WTC11 (cell line): ENCODE measurements around the gene SH3BP2. TPM values are rescaled to one million over a fixed set of nuclear protein-coding genes. Genes with fewer than 3 reads are reported as not detected.

Experiments used
- ATAC-seq: fragments of 200-7000 bp; cut with Tn5 transposase; 2 replicates; pipeline ENCODE4 v1.10.0; 2021; ENCODE audit warnings: mild to moderate bottlenecking, moderate library complexity
- CTCF ChIA-PET: fragments of 300-600 bp; sonication (Branson Sonifier 250); formaldehyde crosslinking; loops from one replicate; lab custom pipeline; 2021; ENCODE audit warnings: antibody characterized with exemption; lab: Charles Lee
- POLR2A ChIA-PET: fragments of 350-600 bp; sonication (Branson Sonifier 250); formaldehyde crosslinking; loops from one replicate; lab custom pipeline; 2021; ENCODE audit warnings: antibody characterized with exemption; lab: Charles Lee
- DNase-seq: peaks from one replicate; pipeline ENCODE4 v3.0.0; 2021; ENCODE audit warnings: low spot score
- H3K27ac Mint-ChIP-seq: 2 replicates; pipeline ENCODE4 v1.8.0; 2021; ENCODE audit warnings: mixed read lengths
- H3K27me3 Mint-ChIP-seq: 2 replicates; pipeline ENCODE4 v1.8.0; 2021; ENCODE audit warnings: low read depth, mild to moderate bottlenecking, moderate library complexity, mixed read lengths
- H3K36me3 Mint-ChIP-seq: 2 replicates; pipeline ENCODE4 v1.8.0; 2021; ENCODE audit warnings: mixed read lengths
- H3K4me1 Mint-ChIP-seq: 2 replicates; pipeline ENCODE4 v1.8.0; 2022; ENCODE audit warnings: mixed read lengths
- H3K4me3 Mint-ChIP-seq: 2 replicates; pipeline ENCODE4 v1.8.0; 2021; ENCODE audit warnings: mild to moderate bottlenecking, moderate library complexity, mixed read lengths
- H3K9me3 Mint-ChIP-seq: 2 replicates; pipeline ENCODE4 v1.8.0; 2021; ENCODE audit warnings: mixed read lengths
- CREM ChIP-seq: sonication (generic); formaldehyde crosslinking; IDR thresholded peaks from 2 replicates; pipeline ENCODE4 v1.8.1; 2022; ENCODE audit warnings: mild to moderate bottlenecking, missing genetic modification reagents, moderate library complexity
- ETV6 ChIP-seq: sonication (generic); formaldehyde crosslinking; IDR thresholded peaks from 2 replicates; pipeline ENCODE4 v1.8.1; 2022; ENCODE audit warnings: mild to moderate bottlenecking, missing genetic modification reagents
- FOXP1 ChIP-seq: sonication (generic); formaldehyde crosslinking; IDR thresholded peaks from 2 replicates; pipeline ENCODE4 v1.8.0; 2022; ENCODE audit warnings: missing genetic modification reagents, mild to moderate bottlenecking, moderate library complexity, borderline replicate concordance
- GABPB1 ChIP-seq: sonication (generic); formaldehyde crosslinking; IDR thresholded peaks from 2 replicates; pipeline ENCODE4 v1.8.1; 2023; ENCODE audit warnings: mild to moderate bottlenecking, missing genetic modification reagents
- SMAD3 ChIP-seq: sonication (generic); formaldehyde crosslinking; IDR thresholded peaks from 2 replicates; pipeline ENCODE4 v1.8.0; 2022; ENCODE audit warnings: missing genetic modification reagents, mild to moderate bottlenecking, borderline replicate concordance
- SMAD4 ChIP-seq: sonication (generic); formaldehyde crosslinking; IDR thresholded peaks from 2 replicates; pipeline ENCODE4 v1.8.0; 2022; ENCODE audit warnings: mild to moderate bottlenecking, missing genetic modification reagents
- TCF7 ChIP-seq: sonication (generic); formaldehyde crosslinking; IDR thresholded peaks from 2 replicates; pipeline ENCODE4 v1.8.0; 2022; ENCODE audit warnings: mild to moderate bottlenecking, low read depth, missing genetic modification reagents, moderate library complexity
- ZNF121 ChIP-seq: sonication (generic); formaldehyde crosslinking; IDR thresholded peaks from 2 replicates; pipeline ENCODE4 v1.8.0; 2023; ENCODE audit warnings: missing genetic modification reagents
- ZNF317 ChIP-seq: sonication (generic); formaldehyde crosslinking; IDR thresholded peaks from 2 replicates; pipeline ENCODE4 v1.8.1; 2023; ENCODE audit warnings: low read depth, mild to moderate bottlenecking, moderate library complexity, missing genetic modification reagents, borderline replicate concordance
- total RNA-seq: library from RNA; stranded (reverse); gene quantifications from 3 replicates; pipeline ENCODE4 v1.2.3, GENCODE V29; 2021
- TF ChIP-seq, protein P1 (sequence below): sonication (generic); formaldehyde crosslinking; IDR thresholded peaks from 2 replicates; pipeline ENCODE4 v1.8.0; 2022; ENCODE audit warnings: missing genetic modification reagents
- TF ChIP-seq, protein P2 (sequence below): sonication (generic); formaldehyde crosslinking; IDR thresholded peaks from 2 replicates; pipeline ENCODE4 v1.8.1; 2023; ENCODE audit warnings: mild to moderate bottlenecking, missing genetic modification reagents
- TF ChIP-seq, protein P3 (sequence below): sonication (generic); formaldehyde crosslinking; IDR thresholded peaks from 2 replicates; pipeline ENCODE4 v1.8.1; 2022; ENCODE audit warnings: missing genetic modification reagents, borderline replicate concordance
- TF ChIP-seq, protein P4 (sequence below): sonication (generic); formaldehyde crosslinking; IDR thresholded peaks from 2 replicates; pipeline ENCODE4 v1.8.0; 2022; ENCODE audit warnings: mild to moderate bottlenecking, missing genetic modification reagents
- TF ChIP-seq, protein P5 (sequence below): sonication (generic); formaldehyde crosslinking; IDR thresholded peaks from 2 replicates; pipeline ENCODE4 v1.8.1; 2023; ENCODE audit warnings: mild to moderate bottlenecking, missing genetic modification reagents, moderate library complexity
- TF ChIP-seq, protein P6 (sequence below): fragments of 250-450 bp; sonication (Bioruptor Pico); IDR thresholded peaks from 2 replicates; pipeline ENCODE4 v1.9.0; 2021; ENCODE audit warnings: mild to moderate bottlenecking, borderline replicate concordance

SH3BP2 gene
- total RNA-seq, 1 experiment from 2014 or later: 49.1 TPM

DNA sequence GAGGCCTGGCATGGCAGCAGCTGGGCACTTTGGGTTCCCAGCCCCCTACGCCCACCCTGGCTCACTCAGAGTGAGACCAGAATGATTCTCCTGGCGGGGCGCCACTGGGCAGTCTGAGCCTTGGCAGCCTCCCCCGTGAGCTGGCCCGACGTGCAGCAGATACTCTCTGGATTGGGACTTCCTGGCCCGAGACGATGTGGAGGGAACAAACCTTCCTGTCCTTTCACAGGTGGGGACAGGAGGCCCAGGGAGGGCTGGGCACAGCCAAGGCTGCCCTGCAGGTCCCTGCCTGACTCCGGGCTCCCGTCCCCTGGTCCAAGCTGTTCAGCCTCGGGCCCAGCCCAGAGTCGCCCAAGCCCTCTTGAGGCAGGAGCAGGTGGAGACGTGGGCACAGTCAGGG, 32.9 kb downstream of the SH3BP2 start (continued):
- TF ChIP-seq, protein P1, sequence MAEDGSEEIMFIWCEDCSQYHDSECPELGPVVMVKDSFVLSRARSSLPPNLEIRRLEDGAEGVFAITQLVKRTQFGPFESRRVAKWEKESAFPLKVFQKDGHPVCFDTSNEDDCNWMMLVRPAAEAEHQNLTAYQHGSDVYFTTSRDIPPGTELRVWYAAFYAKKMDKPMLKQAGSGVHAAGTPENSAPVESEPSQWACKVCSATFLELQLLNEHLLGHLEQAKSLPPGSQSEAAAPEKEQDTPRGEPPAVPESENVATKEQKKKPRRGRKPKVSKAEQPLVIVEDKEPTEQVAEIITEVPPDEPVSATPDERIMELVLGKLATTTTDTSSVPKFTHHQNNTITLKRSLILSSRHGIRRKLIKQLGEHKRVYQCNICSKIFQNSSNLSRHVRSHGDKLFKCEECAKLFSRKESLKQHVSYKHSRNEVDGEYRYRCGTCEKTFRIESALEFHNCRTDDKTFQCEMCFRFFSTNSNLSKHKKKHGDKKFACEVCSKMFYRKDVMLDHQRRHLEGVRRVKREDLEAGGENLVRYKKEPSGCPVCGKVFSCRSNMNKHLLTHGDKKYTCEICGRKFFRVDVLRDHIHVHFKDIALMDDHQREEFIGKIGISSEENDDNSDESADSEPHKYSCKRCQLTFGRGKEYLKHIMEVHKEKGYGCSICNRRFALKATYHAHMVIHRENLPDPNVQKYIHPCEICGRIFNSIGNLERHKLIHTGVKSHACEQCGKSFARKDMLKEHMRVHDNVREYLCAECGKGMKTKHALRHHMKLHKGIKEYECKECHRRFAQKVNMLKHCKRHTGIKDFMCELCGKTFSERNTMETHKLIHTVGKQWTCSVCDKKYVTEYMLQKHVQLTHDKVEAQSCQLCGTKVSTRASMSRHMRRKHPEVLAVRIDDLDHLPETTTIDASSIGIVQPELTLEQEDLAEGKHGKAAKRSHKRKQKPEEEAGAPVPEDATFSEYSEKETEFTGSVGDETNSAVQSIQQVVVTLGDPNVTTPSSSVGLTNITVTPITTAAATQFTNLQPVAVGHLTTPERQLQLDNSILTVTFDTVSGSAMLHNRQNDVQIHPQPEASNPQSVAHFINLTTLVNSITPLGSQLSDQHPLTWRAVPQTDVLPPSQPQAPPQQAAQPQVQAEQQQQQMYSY (CRISPR knock-in tag): no peak
- TF ChIP-seq TCF7 (CRISPR knock-in tag): no peak

DNA sequence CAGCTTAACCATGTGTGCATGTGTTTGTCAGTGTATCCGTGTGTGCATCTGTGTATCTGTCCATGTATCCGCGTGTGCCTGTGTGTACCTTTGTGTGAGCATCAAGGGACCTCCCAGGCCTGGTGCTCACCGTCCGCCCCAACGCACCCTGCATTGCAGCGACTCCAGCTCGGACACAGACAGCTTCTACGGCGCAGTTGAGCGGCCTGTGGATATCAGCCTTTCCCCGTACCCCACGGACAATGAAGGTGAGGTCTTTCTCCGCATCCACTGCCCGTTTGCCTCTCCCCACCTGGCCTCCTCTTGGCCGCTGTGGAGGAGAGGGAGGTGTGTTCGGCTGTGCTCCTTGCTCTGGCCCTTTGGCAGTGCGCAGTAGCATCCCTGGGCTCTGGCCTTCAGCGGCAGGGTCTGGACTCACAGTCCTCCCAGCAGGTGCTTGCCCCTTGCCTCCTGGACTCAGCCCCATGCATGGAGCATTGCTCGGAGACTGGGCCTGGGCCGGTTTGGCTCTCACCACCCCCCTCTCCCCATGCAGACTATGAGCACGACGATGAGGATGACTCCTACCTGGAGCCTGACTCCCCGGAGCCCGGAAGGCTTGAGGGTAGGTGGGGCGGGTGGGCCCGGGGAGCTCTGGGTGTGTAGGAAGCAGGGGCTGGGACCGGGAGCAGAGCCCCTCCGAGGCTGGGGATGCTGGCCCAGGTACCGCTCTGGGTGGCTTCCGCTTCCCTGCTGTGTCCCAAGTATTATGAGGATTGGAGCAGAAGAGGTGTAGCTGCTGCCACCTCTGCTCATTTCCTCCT, 34.4 kb downstream of the SH3BP2 start:
- Mint-ChIP-seq H3K9me3 (no peaks in the 10 kb centered on the region; the same call in 1 of the 2 replicates), H3K36me3 (peaks cover 38% of the 10 kb centered on the region), H3K4me3 (no peak overlapping the region), H3K27ac (peak overlapping the region; percentile 28), H3K4me1 (no peaks in the 10 kb centered on the region), H3K27me3 (no peaks in the 10 kb centered on the region)
- TF ChIP-seq ZNF121 (CRISPR knock-in tag) (no peak), SMAD4 (CRISPR knock-in tag) (no peak), FOXP1 (0 out of 2 replicates have a peak, but pooled peaks have one; percentile 24), ETV6 (no peak), ZNF317 (no peak)
- TF ChIP-seq, protein P2, sequence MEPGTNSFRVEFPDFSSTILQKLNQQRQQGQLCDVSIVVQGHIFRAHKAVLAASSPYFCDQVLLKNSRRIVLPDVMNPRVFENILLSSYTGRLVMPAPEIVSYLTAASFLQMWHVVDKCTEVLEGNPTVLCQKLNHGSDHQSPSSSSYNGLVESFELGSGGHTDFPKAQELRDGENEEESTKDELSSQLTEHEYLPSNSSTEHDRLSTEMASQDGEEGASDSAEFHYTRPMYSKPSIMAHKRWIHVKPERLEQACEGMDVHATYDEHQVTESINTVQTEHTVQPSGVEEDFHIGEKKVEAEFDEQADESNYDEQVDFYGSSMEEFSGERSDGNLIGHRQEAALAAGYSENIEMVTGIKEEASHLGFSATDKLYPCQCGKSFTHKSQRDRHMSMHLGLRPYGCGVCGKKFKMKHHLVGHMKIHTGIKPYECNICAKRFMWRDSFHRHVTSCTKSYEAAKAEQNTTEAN (CRISPR knock-in tag): no peak
- TF ChIP-seq, protein P3, sequence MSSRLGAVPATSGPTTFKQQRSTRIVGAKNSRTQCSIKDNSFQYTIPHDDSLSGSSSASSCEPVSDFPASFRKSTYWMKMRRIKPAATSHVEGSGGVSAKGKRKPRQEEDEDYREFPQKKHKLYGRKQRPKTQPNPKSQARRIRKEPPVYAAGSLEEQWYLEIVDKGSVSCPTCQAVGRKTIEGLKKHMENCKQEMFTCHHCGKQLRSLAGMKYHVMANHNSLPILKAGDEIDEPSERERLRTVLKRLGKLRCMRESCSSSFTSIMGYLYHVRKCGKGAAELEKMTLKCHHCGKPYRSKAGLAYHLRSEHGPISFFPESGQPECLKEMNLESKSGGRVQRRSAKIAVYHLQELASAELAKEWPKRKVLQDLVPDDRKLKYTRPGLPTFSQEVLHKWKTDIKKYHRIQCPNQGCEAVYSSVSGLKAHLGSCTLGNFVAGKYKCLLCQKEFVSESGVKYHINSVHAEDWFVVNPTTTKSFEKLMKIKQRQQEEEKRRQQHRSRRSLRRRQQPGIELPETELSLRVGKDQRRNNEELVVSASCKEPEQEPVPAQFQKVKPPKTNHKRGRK (CRISPR knock-in tag): no peak
- TF ChIP-seq, protein P4, sequence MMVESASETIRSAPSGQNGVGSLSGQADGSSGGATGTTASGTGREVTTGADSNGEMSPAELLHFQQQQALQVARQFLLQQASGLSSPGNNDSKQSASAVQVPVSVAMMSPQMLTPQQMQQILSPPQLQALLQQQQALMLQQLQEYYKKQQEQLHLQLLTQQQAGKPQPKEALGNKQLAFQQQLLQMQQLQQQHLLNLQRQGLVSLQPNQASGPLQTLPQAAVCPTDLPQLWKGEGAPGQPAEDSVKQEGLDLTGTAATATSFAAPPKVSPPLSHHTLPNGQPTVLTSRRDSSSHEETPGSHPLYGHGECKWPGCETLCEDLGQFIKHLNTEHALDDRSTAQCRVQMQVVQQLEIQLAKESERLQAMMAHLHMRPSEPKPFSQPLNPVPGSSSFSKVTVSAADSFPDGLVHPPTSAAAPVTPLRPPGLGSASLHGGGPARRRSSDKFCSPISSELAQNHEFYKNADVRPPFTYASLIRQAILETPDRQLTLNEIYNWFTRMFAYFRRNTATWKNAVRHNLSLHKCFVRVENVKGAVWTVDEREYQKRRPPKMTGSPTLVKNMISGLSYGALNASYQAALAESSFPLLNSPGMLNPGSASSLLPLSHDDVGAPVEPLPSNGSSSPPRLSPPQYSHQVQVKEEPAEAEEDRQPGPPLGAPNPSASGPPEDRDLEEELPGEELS (CRISPR knock-in tag): no peak
- POLR2A ChIA-PET: no interaction called here
- DNase-seq (peak; percentile 6), ATAC-seq (no peak)
- CTCF ChIA-PET: no interaction called here

DNA sequence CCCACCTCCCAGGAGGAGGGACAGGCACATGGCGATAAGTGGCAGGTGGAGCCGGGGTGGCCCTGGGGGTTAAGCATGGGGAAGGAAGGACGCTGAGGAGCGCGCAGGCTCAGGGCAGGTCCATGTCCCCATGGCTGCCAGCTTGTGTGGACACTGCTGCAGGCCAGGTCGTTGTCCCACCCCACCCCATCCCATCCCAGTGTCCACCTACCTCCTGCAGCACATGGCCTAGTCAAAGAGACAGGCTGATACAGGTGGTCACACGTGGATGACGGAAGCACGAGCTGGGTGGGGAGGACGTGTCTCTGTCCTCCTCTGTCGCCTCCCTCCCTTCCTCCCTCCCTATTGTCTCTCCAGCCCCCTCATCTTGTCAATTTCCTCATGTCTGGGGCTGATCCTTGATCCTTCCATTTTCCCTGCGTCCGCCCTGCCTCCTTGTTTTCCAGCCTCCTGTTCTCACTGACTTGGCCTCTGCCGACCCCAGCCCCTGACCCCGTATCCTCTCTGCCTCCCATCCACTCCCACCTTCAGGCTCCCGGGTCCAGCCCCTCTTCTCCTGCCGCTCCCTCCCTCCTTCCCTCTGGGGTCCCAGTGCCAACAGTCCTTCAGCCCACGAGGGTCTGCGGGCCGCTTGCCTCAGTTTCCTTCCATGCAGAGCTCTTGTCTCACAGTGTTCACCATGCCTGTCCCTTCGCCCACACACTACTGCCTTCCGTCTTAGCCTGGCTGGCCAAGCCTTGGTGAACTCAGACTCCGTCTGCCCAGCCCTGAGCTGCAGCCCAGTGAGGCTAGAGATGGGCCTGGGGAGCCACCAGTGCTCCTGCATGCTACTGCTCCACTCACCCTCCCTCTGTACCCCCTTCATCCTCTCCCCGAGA, 35.2 kb downstream of the SH3BP2 start:
- ATAC-seq: no peak
- H3K27ac Mint-ChIP-seq: no peak overlapping the region
- H3K4me3 Mint-ChIP-seq: no peak overlapping the region
- TF ChIP-seq GABPB1 (CRISPR knock-in tag): no peak
- no peak for TF ChIP-seq ZNF317
- TF ChIP-seq CREM (CRISPR knock-in tag): no peak
- TF ChIP-seq, protein P5, sequence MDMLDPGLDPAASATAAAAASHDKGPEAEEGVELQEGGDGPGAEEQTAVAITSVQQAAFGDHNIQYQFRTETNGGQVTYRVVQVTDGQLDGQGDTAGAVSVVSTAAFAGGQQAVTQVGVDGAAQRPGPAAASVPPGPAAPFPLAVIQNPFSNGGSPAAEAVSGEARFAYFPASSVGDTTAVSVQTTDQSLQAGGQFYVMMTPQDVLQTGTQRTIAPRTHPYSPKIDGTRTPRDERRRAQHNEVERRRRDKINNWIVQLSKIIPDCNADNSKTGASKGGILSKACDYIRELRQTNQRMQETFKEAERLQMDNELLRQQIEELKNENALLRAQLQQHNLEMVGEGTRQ: no peak
- TF ChIP-seq SMAD3 (CRISPR knock-in tag): no peak
- TF ChIP-seq, protein P6, sequence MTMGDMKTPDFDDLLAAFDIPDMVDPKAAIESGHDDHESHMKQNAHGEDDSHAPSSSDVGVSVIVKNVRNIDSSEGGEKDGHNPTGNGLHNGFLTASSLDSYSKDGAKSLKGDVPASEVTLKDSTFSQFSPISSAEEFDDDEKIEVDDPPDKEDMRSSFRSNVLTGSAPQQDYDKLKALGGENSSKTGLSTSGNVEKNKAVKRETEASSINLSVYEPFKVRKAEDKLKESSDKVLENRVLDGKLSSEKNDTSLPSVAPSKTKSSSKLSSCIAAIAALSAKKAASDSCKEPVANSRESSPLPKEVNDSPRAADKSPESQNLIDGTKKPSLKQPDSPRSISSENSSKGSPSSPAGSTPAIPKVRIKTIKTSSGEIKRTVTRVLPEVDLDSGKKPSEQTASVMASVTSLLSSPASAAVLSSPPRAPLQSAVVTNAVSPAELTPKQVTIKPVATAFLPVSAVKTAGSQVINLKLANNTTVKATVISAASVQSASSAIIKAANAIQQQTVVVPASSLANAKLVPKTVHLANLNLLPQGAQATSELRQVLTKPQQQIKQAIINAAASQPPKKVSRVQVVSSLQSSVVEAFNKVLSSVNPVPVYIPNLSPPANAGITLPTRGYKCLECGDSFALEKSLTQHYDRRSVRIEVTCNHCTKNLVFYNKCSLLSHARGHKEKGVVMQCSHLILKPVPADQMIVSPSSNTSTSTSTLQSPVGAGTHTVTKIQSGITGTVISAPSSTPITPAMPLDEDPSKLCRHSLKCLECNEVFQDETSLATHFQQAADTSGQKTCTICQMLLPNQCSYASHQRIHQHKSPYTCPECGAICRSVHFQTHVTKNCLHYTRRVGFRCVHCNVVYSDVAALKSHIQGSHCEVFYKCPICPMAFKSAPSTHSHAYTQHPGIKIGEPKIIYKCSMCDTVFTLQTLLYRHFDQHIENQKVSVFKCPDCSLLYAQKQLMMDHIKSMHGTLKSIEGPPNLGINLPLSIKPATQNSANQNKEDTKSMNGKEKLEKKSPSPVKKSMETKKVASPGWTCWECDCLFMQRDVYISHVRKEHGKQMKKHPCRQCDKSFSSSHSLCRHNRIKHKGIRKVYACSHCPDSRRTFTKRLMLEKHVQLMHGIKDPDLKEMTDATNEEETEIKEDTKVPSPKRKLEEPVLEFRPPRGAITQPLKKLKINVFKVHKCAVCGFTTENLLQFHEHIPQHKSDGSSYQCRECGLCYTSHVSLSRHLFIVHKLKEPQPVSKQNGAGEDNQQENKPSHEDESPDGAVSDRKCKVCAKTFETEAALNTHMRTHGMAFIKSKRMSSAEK (CRISPR knock-in tag): no peak

More for the DNA sequence above, 35.2 kb downstream of the SH3BP2 start:
- POLR2A ChIA-PET: interaction anchor here (0.7 kb wide), 1 partner anchor 118 kb away, joined by 3 read pairs; no protein-coding TSS in a partner anchor
- Mint-ChIP-seq H3K9me3 (no peaks in the 10 kb centered on the region; the same call in 1 of the 2 replicates), H3K4me1 (no peaks in the 10 kb centered on the region), H3K27me3 (no peaks in the 10 kb centered on the region), H3K36me3 (peaks cover 35% of the 10 kb centered on the region)
- peak; percentile 6 for DNase-seq
- CTCF ChIA-PET: interaction anchor here (0.6 kb wide), 1 partner anchor 11 kb away, joined by 3 read pairs; no protein-coding TSS in a partner anchor
